Measurements from ENCODE around the gene IL4R. TPM values are rescaled to one million over a fixed set of nuclear protein-coding genes. Genes with fewer than 3 reads are reported as not detected.

IL4R gene
- total RNA-seq, 1 donor from 2014 or later, result 34.5 TPM

GRCh38 chr16:27289669-27290068, 24.1 kb upstream of the IL4R start:
- TF ChIP-seq, protein P1, sequence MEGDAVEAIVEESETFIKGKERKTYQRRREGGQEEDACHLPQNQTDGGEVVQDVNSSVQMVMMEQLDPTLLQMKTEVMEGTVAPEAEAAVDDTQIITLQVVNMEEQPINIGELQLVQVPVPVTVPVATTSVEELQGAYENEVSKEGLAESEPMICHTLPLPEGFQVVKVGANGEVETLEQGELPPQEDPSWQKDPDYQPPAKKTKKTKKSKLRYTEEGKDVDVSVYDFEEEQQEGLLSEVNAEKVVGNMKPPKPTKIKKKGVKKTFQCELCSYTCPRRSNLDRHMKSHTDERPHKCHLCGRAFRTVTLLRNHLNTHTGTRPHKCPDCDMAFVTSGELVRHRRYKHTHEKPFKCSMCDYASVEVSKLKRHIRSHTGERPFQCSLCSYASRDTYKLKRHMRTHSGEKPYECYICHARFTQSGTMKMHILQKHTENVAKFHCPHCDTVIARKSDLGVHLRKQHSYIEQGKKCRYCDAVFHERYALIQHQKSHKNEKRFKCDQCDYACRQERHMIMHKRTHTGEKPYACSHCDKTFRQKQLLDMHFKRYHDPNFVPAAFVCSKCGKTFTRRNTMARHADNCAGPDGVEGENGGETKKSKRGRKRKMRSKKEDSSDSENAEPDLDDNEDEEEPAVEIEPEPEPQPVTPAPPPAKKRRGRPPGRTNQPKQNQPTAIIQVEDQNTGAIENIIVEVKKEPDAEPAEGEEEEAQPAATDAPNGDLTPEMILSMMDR (IDR thresholded peaks at IDR 0.05), result no peak
- H3K27ac Mint-ChIP-seq (ENCODE audit: unreplicated experiment), result no peak overlapping the region
- H3K36me3 Mint-ChIP-seq (ENCODE audit: unreplicated experiment), result no peaks in the 10 kb centered on the region
- no peak for DNase-seq (ENCODE audit: extremely low spot score, unreplicated experiment)
- peaks cover 27% of the 10 kb centered on the region for H3K4me1 Mint-ChIP-seq (ENCODE audit: unreplicated experiment)
- H3K4me3 Mint-ChIP-seq (ENCODE audit: unreplicated experiment), result no peak overlapping the region
- no peaks in the 10 kb centered on the region for H3K9me3 Mint-ChIP-seq (ENCODE audit: unreplicated experiment)
- H3K27me3 Mint-ChIP-seq (ENCODE audit: unreplicated experiment), result no peaks in the 10 kb centered on the region

DNA sequence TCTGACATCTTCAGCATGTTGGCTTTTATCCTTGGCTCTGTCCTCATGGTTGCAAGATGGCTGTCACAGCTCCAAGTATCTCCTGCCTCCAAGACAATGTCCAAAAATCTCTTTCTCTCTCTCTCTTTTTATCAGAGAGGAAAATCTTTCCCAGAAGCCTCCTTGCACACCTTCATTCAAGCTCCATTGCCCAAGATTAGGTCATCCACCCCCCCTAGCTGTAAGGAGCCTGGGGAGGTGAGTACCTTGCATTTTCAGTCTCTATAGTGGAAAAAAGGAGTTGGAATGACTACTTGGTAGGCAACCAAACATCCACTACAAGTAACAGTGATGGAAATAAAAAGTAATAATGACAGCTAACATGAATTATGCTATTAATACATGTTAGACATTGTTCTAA, 23.2 kb upstream of the IL4R start:
- Mint-ChIP-seq H3K9me3 (ENCODE audit: unreplicated experiment) (no peaks in the 10 kb centered on the region), H3K27ac (ENCODE audit: unreplicated experiment) (no peak overlapping the region), H3K4me1 (ENCODE audit: unreplicated experiment) (peaks cover 19% of the 10 kb centered on the region), H3K4me3 (ENCODE audit: unreplicated experiment) (no peak overlapping the region), H3K27me3 (ENCODE audit: unreplicated experiment) (no peaks in the 10 kb centered on the region), H3K36me3 (ENCODE audit: unreplicated experiment) (no peaks in the 10 kb centered on the region)
- no peak for DNase-seq (ENCODE audit: extremely low spot score, unreplicated experiment)
- TF ChIP-seq, protein P1 (IDR thresholded peaks at IDR 0.05), result no peak

DNA sequence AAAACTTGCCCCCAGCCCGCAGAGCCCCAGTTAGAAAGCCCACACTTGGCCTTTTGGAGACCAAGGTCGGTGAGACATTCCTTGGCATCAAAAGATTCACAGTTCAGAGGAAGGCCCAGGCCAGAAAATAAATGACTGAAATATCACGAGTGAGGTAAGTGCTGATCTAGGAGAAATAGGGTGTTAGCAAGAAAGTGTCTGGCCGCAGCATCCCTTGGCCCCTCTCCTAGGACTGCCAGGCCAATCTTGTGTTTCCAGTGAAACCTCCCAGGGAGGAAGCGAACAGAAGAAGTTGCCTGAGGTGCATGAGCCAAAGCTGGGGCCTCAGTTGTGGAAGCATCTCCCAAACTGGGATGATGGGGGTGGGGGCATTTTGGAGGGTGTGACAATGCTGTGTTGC, 22.7 kb upstream of the IL4R start:
- TF ChIP-seq, protein P1 (IDR thresholded peaks at IDR 0.05), result no peak
- DNase-seq (ENCODE audit: extremely low spot score, unreplicated experiment), result no peak

DNA sequence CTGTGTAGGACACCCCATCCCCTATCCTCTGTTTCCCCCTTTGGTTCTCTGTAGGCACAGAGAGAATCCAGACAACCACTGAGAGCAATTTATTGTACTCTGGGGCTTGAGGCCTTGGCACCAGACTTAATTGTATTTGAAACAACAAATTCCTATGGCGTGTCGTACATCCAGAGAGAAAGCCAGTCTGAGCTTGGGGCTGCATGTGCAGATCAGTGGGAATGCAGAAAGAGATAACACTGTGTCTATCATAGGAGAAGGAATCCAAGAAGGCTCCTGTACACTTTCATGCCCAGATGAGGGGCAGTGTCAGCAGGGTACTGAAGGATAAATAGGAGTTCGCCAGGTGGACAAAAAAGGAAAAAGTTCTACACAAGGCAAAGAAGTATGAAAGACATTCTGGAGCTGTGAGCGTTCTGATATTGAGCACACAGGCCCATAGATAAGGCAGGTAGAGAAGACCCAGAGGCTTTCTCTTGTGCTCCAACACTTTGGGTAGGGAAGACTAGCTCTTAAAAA, 22.0 kb upstream of the IL4R start:
- H3K4me1 Mint-ChIP-seq (ENCODE audit: unreplicated experiment), result peaks cover 8% of the 10 kb centered on the region
- TF ChIP-seq, protein P1 (IDR thresholded peaks at IDR 0.05), result no peak
- H3K27me3 Mint-ChIP-seq (ENCODE audit: unreplicated experiment), result no peaks in the 10 kb centered on the region
- no peak for DNase-seq (ENCODE audit: extremely low spot score, unreplicated experiment)
- H3K9me3 Mint-ChIP-seq (ENCODE audit: unreplicated experiment), result no peaks in the 10 kb centered on the region
- no peaks in the 10 kb centered on the region for H3K36me3 Mint-ChIP-seq (ENCODE audit: unreplicated experiment)
- H3K27ac Mint-ChIP-seq (ENCODE audit: unreplicated experiment), result no peak overlapping the region
- no peak overlapping the region for H3K4me3 Mint-ChIP-seq (ENCODE audit: unreplicated experiment)

More for the DNA sequence above, 22.7 kb upstream of the IL4R start:
- Mint-ChIP-seq H3K27ac (ENCODE audit: unreplicated experiment) (no peak overlapping the region), H3K36me3 (ENCODE audit: unreplicated experiment) (no peaks in the 10 kb centered on the region), H3K27me3 (ENCODE audit: unreplicated experiment) (no peaks in the 10 kb centered on the region), H3K9me3 (ENCODE audit: unreplicated experiment) (no peaks in the 10 kb centered on the region), H3K4me3 (ENCODE audit: unreplicated experiment) (no peak overlapping the region), H3K4me1 (ENCODE audit: unreplicated experiment) (peaks cover 14% of the 10 kb centered on the region)

DNA sequence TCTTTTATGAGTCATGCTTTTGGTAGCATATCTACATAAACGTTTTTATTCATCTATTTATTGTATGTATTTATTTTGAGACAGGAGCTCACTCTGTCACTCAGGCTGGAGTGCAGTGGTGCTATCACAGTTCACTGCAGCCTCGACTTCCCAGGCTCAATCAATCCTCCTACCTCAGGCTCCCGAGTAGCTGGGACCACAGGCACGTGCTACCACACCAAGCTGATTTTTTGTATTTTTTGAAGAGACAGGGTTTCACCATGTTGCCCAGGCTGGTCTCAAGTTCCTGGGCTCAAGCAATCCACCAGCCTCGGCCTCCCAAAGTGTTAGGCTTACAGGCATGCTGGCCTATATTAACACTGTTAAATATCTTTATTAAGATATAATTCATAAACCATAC, 20.4 kb upstream of the IL4R start:
- no peaks in the 10 kb centered on the region for H3K36me3 Mint-ChIP-seq (ENCODE audit: unreplicated experiment)
- no peak overlapping the region for H3K27ac Mint-ChIP-seq (ENCODE audit: unreplicated experiment)
- no peaks in the 10 kb centered on the region for H3K27me3 Mint-ChIP-seq (ENCODE audit: unreplicated experiment)
- DNase-seq (ENCODE audit: extremely low spot score, unreplicated experiment), result no peak
- H3K4me1 Mint-ChIP-seq (ENCODE audit: unreplicated experiment), result peaks cover 2% of the 10 kb centered on the region
- TF ChIP-seq, protein P1 (IDR thresholded peaks at IDR 0.05), result no peak
- H3K9me3 Mint-ChIP-seq (ENCODE audit: unreplicated experiment), result no peaks in the 10 kb centered on the region
- no peak overlapping the region for H3K4me3 Mint-ChIP-seq (ENCODE audit: unreplicated experiment)
